ENCODE data around the gene ABCC9. TPM values are rescaled to one million over a fixed set of nuclear protein-coding genes. Genes with fewer than 3 reads are reported as not detected.

The ABCC9 gene
- total RNA-seq, 1 donor = 20.0 TPM

DNA sequence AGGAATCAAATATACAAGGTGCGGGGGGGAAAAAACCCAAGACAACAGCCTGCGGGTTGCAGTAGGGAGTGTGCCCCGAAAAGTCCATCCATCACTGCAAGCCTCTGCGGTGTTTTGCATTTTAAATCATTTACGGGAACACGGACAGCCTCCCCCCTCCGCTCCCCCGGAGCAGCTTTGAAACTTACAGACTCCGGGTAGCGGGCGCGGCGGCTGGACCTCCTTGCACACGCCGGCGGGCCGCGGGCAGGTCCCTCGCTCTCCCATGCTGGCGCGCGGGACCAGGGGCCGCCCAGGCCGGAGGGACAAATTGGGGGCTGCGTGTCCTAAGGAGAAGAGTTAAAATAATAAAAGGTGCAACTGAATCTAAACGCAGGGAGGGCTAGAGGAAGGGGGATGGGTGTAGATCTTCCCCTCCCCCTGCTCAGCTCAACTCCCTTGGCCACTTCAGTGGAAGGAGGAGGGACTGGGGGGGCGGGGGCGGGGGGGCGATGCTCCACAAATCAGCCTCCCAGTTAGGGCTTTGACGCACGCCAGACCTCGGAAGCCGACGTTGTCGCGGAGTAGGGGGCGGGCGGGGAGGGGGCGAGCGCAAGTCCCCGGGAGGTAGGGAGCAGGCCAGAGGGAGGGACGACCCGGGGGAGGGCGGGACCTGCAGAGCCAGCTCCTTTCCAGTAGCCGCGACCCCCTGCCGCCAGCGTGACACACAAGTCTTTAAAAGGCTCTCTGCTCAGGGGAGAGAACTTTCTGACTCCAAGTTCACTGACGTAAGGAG is 166.7 kb downstream of the ABCC9 start, which contains the start of gene KCNJ8:
Gene KCNJ8 (minus strand): TSS at position 349 of the 775 bp plus-strand sequence. CDS start 1,090 bp downstream, outside the sequence.
- TF ChIP-seq CTCF (IDR thresholded peaks at IDR 0.05; ENCODE audit: insufficient read depth, low read length) = no peak
- H3K4me3 ChIP-seq (ENCODE audit: low read depth, low read length) = peak within 1 kb of the TSS; percentile 73
- peak; percentile 68 for DNase-seq (ENCODE audit: low read depth)

GRCh38 chr12:21773806-21774205 is 167.4 kb downstream of the ABCC9 start:
- DNase-seq (ENCODE audit: low read depth) = peak; percentile 39
- H3K4me3 ChIP-seq (ENCODE audit: low read depth, low read length) = peak overlapping the region; percentile 73
- TF ChIP-seq CTCF (IDR thresholded peaks at IDR 0.05; ENCODE audit: insufficient read depth, low read length) = no peak

DNA sequence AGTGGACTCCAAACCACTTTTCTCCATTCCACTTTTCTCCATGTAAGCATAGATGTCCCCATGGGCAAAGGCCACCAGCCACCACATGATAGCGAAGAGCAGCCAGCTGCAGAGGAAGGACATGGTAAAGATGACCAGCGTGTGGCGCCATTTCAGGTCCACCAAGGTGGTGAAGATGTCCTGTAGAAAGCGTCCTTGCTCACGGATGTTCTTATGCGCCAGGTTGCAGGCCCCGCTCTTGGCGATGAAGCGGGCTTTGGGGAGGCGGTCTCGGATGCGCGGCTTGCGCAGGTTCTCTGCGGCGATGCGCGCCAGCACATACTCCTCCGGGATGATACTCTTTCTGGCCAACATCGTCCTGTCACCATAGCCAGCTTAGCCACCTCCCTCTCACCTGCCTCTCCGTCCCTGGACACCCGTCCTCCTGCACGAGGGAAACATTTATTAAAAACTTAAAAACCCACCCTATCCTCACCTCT is 167.9 kb downstream of the ABCC9 start:
- H3K4me3 ChIP-seq (ENCODE audit: low read depth, low read length) = peak overlapping the region; percentile 73
- peak; percentile 41 for DNase-seq (ENCODE audit: low read depth)
- TF ChIP-seq CTCF (IDR thresholded peaks at IDR 0.05; ENCODE audit: insufficient read depth, low read length) = peak; percentile 26

GRCh38 chr12:21771311-21771710 is 169.9 kb downstream of the ABCC9 start:
- no peak for TF ChIP-seq CTCF (IDR thresholded peaks at IDR 0.05; ENCODE audit: insufficient read depth, low read length)
- no peak overlapping the region for H3K4me3 ChIP-seq (ENCODE audit: low read depth, low read length)
- peak; percentile 82 for DNase-seq (ENCODE audit: low read depth)

GRCh38 chr12:21769307-21769706 is 171.9 kb downstream of the ABCC9 start:
- no peak overlapping the region for H3K4me3 ChIP-seq (ENCODE audit: low read depth, low read length)
- no peak for DNase-seq (ENCODE audit: low read depth)
- no peak for TF ChIP-seq CTCF (IDR thresholded peaks at IDR 0.05; ENCODE audit: insufficient read depth, low read length)

- DNase-seq (ENCODE audit: low read depth) = no peak
- no peak overlapping the region for H3K4me3 ChIP-seq (ENCODE audit: low read depth, low read length)
- TF ChIP-seq CTCF (IDR thresholded peaks at IDR 0.05; ENCODE audit: insufficient read depth, low read length) = no peak
These were observed 174.8 kb downstream of the ABCC9 start for GRCh38 chr12:21766403-21766802.
